Stimulated activated CD4-positive, alpha-beta T cell treated with anti-CD3 and anti-CD28 coated beads, Interleukin-2, amount 100 ng/mL, for 48 hours (primary cell): ENCODE data around the gene MAGEB16.

Source experiments
- DNase-seq, 2 donors: peaks; one replicate each; pipeline ENCODE4 v3.0.0-alpha.2; 2020

The MAGEB16 gene

GRCh38 chrX:35798042-35798441 lies at the start of gene MAGEB16:
TSS of gene MAGEB16 (plus strand) at chrX:35798342. CDS start at chrX:35802197, 3,855 bp downstream.
- no peak for DNase-seq

GRCh38 chrX:35773958-35774564 lies 24.1 kb upstream of the MAGEB16 start:
- DNase-seq: no peak

GRCh38 chrX:35785075-35785474 lies 13.1 kb upstream of the MAGEB16 start:
- DNase-seq: no peak

GRCh38 chrX:35786271-35786670 lies 11.9 kb upstream of the MAGEB16 start:
- DNase-seq: no peak

GRCh38 chrX:35787867-35788266 lies 10.3 kb upstream of the MAGEB16 start:
- no peak for DNase-seq

- no peak for DNase-seq
These were observed 2.3 kb downstream of the MAGEB16 start for GRCh38 chrX:35800474-35800873.

- no peak for DNase-seq
These were observed 11.6 kb downstream of the MAGEB16 start for GRCh38 chrX:35809781-35810180.

GRCh38 chrX:35819241-35819640 lies 21.1 kb downstream of the MAGEB16 start:
- DNase-seq: no peak

- no peak for DNase-seq
These were observed 28.4 kb downstream of the MAGEB16 start for GRCh38 chrX:35826503-35826902.

GRCh38 chrX:35829501-35829900 lies 31.4 kb downstream of the MAGEB16 start:
- no peak for DNase-seq

- DNase-seq: no peak
These were observed 43.7 kb downstream of the MAGEB16 start for GRCh38 chrX:35841872-35842271.

GRCh38 chrX:35842674-35843073 lies 44.5 kb downstream of the MAGEB16 start:
- no peak for DNase-seq

GRCh38 chrX:35847736-35848135 lies 49.6 kb downstream of the MAGEB16 start:
- no peak for DNase-seq
